Rectal smooth muscle tissue (tissue), 1 donor: Measurements from ENCODE around the gene CDHR1.

Experiments
- H3K27ac ChIP-seq: one replicate; pipeline ENCODE4 v1.7.0; 2013; ENCODE audit warnings: low read depth, low read length, inconsistent platforms
- H3K27me3 ChIP-seq: one replicate; pipeline ENCODE4 v1.7.0; 2013; ENCODE audit warnings: low read length; ENCODE audit not compliant: control insufficient read depth, insufficient read depth
- H3K36me3 ChIP-seq: one replicate; pipeline ENCODE4 v1.7.0; 2013; ENCODE audit warnings: low read length; ENCODE audit not compliant: control insufficient read depth, insufficient read depth
- H3K4me1 ChIP-seq: one replicate; pipeline ENCODE4 v1.7.0; 2013; ENCODE audit warnings: low read length; ENCODE audit not compliant: control insufficient read depth, insufficient read depth
- H3K4me3 ChIP-seq: one replicate; pipeline ENCODE4 v1.7.0; 2013; ENCODE audit warnings: low read length
- H3K9ac ChIP-seq: one replicate; pipeline ENCODE4 v1.7.0; 2013; ENCODE audit warnings: low read length

Gene CDHR1

GRCh38 chr10:84264611-84265141 lies 70.3 kb downstream of the CDHR1 start:
- Histone ChIP-seq H3K4me1 (no peaks in the 10 kb centered on the region), H3K27ac (no peak overlapping the region), H3K4me3 (no peak overlapping the region), H3K36me3 (no peaks in the 10 kb centered on the region), H3K9ac (no peak overlapping the region), H3K27me3 (no peaks in the 10 kb centered on the region)

- H3K9ac ChIP-seq, result no peak overlapping the region
- no peaks in the 10 kb centered on the region for H3K36me3 ChIP-seq
Observed at GRCh38 chr10:84265418-84265817, 71.1 kb downstream of the CDHR1 start.

GRCh38 chr10:84267503-84268126 lies 73.3 kb downstream of the CDHR1 start:
- Histone ChIP-seq H3K36me3 (no peaks in the 10 kb centered on the region), H3K27me3 (no peaks in the 10 kb centered on the region), H3K27ac (no peak overlapping the region), H3K4me1 (no peaks in the 10 kb centered on the region), H3K9ac (no peak overlapping the region), H3K4me3 (no peak overlapping the region)

More at GRCh38 chr10:84265418-84265817, 71.1 kb downstream of the CDHR1 start:
- Histone ChIP-seq H3K4me3 (no peak overlapping the region), H3K4me1 (no peaks in the 10 kb centered on the region), H3K27ac (no peak overlapping the region), H3K27me3 (no peaks in the 10 kb centered on the region)

- no peak overlapping the region for H3K9ac ChIP-seq
- H3K27me3 ChIP-seq, result no peaks in the 10 kb centered on the region
- no peaks in the 10 kb centered on the region for H3K36me3 ChIP-seq
- no peaks in the 10 kb centered on the region for H3K4me1 ChIP-seq
- no peak overlapping the region for H3K27ac ChIP-seq
- no peak overlapping the region for H3K4me3 ChIP-seq
Observed at GRCh38 chr10:84269162-84269561, 74.8 kb downstream of the CDHR1 start.
